Measurements from ENCODE around the gene PIH1D1.
A peak's percentile ranks its signal among the peaks of the same experiment; 100 is the strongest.

PIH1D1 gene

GRCh38 chr19:49434907-49435583 lies 16.6 kb downstream of the PIH1D1 start:
- DNase-seq (ENCODE audit: low spot score), result no peak

DNA sequence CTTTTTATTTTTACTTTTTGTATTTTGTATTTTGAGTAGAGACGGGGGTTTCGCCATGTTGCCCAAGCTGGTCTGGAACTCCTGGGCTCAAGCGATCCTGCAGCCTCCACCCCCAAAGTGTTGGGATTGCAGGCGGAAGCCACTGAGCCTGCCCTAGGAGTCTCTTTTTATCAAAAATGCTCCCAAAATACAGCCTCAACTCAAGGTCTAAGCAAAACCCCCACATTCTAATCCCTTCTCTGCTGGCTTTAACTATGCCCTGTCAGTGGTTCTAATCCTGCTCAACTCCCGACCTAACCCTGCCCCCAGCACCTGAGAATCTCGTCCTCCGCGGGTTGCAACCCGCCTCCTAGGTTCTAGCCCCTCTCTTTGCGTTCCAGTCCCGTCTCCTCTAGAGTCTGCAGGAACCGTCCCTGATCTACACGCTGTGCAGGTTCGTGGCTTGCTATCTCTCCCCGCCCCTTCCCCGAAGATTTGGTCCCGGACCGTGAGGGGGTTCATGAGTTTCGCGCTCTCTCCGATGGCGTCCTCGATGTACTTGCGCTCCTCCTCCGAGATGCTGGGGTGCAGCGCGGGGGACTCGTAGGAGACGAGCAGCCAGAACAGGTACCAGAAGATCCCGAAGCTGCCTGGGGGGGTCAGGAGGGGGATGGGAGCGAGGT lies 18.2 kb downstream of the PIH1D1 start:
- no peak for DNase-seq (ENCODE audit: low spot score)

DNA sequence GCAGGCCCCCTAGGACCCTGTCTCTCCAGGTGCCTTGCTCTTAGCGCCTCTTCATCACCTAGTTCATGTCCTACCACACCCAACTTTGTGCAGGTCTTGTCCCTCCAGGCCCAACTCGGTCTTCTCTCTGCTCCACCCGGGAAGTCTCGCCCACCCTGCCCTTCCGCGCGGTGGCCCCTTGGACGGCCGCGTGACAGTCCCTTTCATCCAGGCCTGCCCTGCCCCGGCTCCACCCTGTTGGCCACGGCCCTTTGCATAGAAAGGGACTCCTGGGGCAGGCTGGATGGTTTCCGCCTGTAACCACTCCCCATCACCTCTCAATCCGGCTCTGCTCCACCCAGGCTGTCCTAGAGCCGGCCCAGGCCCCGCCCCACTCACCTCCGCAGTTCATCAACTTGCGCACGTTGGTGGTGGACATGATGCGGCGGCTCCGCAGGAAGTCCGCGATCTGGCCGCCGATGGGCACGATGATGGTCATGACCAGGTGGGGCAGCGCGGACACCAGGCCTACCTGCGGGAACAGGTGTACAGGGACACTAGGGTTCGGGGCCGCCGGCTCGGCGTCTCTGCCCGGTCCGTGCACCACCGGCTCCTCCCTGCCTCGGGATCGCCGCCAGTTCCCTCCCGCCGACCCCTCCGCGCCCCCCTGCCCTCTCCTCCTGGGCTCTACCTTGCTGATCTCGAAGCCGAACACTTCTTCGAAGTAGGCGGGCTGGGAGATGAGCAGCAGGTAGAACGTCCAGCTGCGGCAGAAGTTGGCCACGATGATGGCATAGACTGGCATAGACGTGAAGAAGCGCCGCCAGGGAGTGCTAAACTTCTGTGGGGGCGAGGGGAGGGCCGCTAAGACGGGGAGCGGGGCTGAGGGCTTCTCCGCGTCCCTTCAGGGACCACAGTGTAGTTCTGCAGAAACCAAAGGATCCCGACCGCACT lies 19.2 kb downstream of the PIH1D1 start:
- no peak for DNase-seq (ENCODE audit: low spot score)

GRCh38 chr19:49431330-49431749 lies 20.3 kb downstream of the PIH1D1 start:
- no peak for DNase-seq (ENCODE audit: low spot score)

GRCh38 chr19:49430678-49431329 lies 20.8 kb downstream of the PIH1D1 start:
- no peak for DNase-seq (ENCODE audit: low spot score)

DNA sequence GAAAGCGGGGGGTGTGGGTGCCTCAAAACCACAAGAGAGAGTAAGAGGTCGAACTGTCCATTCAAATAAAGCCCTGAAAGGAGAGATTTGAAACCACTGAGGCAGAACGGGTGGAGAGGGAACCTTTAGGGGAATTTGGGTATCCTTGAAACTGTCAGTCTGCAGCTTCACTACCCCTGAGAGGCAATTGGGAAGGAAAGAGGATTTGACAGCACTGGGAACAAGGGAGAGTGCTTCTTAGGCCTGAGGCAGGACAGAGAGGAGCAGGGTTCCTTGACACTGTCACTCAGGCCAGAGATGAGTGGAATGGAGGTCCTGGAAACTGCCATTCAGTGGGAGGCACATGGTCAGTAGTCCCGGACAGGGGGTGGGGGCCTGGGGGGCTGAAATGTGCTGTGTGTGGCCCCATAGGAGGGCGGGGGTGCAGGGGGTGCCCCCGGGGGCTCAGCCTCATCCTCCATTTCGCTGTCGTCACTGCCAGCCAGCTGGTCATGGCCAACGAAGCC lies 21.4 kb downstream of the PIH1D1 start:
- DNase-seq (ENCODE audit: low spot score), result no peak

- DNase-seq (ENCODE audit: low spot score), result no peak
Observed at GRCh38 chr19:49428547-49429451, 22.8 kb downstream of the PIH1D1 start.

GRCh38 chr19:49427855-49428546 lies 23.6 kb downstream of the PIH1D1 start:
- no peak for DNase-seq (ENCODE audit: low spot score)

DNA sequence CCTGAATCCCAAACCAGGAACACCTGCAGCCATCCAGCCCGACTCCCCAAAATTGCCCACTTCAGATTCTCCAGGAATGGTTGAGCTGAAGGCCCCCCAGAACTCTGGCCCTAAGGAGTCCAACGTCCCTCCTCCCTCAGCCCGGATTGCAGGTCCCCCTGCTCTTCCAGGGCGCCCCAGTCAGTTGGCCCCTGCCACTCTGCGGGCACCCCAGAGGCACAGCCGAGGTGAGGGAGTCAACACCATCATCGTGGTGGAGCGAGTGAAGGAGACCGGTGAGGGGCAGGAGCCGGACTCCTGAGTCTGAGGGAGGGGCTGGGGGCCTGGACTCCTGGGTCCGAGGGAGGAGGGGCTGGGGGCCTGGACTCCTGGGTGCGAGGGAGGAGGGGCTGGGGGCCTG lies 24.3 kb downstream of the PIH1D1 start:
- no peak for DNase-seq (ENCODE audit: low spot score)

DNA sequence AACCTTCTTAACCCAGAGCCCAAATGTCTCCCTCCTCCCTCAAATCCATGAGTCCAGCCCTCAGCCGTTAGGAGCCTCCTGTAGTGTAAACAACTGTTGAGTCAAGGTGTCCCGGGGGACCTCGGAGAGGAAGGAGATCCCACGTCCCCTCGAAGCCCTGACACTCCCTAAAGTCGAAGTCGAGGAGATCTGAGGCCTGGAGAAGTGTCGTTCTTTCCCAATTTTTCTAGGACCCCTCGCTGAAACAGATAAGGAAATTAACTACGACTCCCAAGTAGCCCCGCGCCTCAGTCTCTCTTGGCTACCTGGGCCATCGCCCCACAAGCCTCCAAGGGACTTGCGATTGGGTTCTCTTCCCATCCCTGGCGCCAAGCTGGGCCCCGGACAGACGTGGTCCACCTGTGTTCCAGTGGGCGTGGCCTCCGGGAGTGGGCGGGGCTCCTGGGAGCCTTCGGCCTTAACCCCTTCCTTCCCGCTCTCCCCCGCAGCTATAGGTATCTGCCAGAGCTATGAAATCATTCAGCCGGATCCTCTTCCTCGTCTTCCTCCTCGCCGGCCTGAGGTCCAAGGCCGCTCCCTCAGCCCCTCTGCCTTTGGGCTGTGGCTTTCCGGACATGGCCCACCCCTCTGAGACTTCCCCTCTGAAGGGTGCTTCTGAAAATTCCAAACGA lies 25.6 kb downstream of the PIH1D1 start:
- no peak for DNase-seq (ENCODE audit: low spot score)

GRCh38 chr19:49425178-49425577 lies 26.4 kb downstream of the PIH1D1 start, which contains the start of gene GFY:
Gene GFY (plus strand): TSS chr19:49425388. CDS start chr19:49426431, 1,043 bp downstream.
- DNase-seq (ENCODE audit: low spot score), result no peak

- no peak for DNase-seq (ENCODE audit: low spot score)
Observed at GRCh38 chr19:49423985-49424303, 27.7 kb downstream of the PIH1D1 start.

- no peak for DNase-seq (ENCODE audit: low spot score)
Observed at GRCh38 chr19:49423071-49423984, 28.3 kb downstream of the PIH1D1 start, which contains the start of gene PTH2. Gene PTH2 (minus strand): TSS chr19:49423441. CDS start chr19:49423339, 102 bp downstream.

DNA sequence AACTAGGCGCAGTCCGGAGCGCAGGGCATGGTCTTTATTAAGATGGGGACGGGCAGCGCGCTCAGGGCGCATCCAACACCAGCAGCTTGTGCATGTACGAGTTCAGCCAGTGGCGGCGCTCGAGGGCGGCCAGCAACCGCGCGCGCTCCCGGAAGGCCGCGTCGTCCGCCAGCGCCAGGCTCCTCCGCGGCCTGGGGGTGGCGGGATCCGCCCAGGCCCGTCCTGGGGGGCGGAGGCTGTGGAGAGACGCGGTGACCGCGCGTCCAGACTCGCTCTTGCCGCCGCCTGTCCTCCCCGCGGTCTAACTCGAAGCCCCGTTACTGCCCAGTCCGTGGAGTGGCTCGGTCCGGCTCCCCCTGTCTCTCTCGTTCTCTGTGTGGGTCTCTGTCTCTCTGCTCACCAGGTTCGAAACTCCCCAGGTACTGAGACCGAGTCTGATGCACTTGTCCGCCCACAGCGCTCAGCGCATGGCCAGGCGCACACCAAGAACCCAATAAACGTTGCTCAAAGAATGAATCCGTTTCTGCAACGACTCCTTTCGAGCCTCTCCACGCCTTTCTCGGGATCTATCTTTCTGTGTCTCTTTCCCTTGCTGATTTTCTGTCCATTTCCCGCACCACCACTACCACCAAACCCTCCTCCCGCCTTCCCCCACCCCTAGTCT lies 29.1 kb downstream of the PIH1D1 start:
- no peak for DNase-seq (ENCODE audit: low spot score)

GRCh38 chr19:49421878-49422202 lies 29.8 kb downstream of the PIH1D1 start:
- no peak for DNase-seq (ENCODE audit: low spot score)

- DNase-seq (ENCODE audit: low spot score), result peak; percentile 20
Observed at GRCh38 chr19:49421039-49421877, 30.4 kb downstream of the PIH1D1 start.

- no peak for DNase-seq (ENCODE audit: low spot score)
Observed at GRCh38 chr19:49420227-49420626, 31.4 kb downstream of the PIH1D1 start.
